BJ (cell line): ENCODE data around the gene GATA5. TPM values are rescaled to one million over a fixed set of nuclear protein-coding genes. Genes with fewer than 3 reads are reported as not detected.

Source experiments
- CTCF ChIA-PET: fragments of 350-600 bp; formaldehyde crosslinking; extraction: SDS; loops from one replicate; lab custom pipeline; 2021; ENCODE audit warnings: antibody characterized with exemption, inconsistent platforms; lab: Yijun Ruan, JAX
- POLR2A ChIA-PET: fragments of 300-600 bp; sonication (Branson Sonifier 250); formaldehyde crosslinking; extraction: SDS; loops from one replicate; lab custom pipeline; 2021; ENCODE audit warnings: antibody characterized with exemption; lab: Charles Lee
- DNase-seq: peaks from one replicate; pipeline ENCODE4 v3.0.0-alpha.2; 2011; ENCODE audit warnings: low read depth
- H3K27me3 ChIP-seq: 2 replicates; pipeline ENCODE4 v1.6.0; 2011; ENCODE audit warnings: low read length; ENCODE audit not compliant: control insufficient read depth, insufficient read depth
- H3K36me3 ChIP-seq: 2 replicates; pipeline ENCODE4 v1.5.1; 2011; ENCODE audit warnings: low read length; ENCODE audit not compliant: control insufficient read depth, insufficient read depth
- H3K4me3 ChIP-seq: 2 replicates; pipeline ENCODE4 v1.5.1; 2011; ENCODE audit warnings: low read depth, mild to moderate bottlenecking, control low read depth, low read length
- CTCF ChIP-seq: IDR thresholded peaks from 2 replicates; pipeline ENCODE4 v1.5.1; 2011; ENCODE audit warnings: low read depth, mild to moderate bottlenecking, control low read depth, inconsistent platforms, low read length, moderate library complexity; ENCODE audit not compliant: insufficient read depth
- polyA plus RNA-seq: library from polyadenylated mRNA; depleted of rRNA; stranded (reverse); fragments of >200 nt; gene quantifications from 2 replicates; pipeline ENCODE4 v1.2.3, GENCODE V29; 2011

Gene GATA5
- polyA plus RNA-seq, 1 experiment, result not detected

- TF ChIP-seq CTCF, result no peak
- CTCF ChIA-PET, result no interaction called here
- Histone ChIP-seq H3K27me3 (peaks cover 4% of the 10 kb centered on the region), H3K36me3 (no peaks in the 10 kb centered on the region), H3K4me3 (no peak overlapping the region)
- POLR2A ChIA-PET, result no interaction called here
- DNase-seq, result no peak
These were observed 18.7 kb downstream of the GATA5 start for GRCh38 chr20:62457098-62457497.

- no peak for TF ChIP-seq CTCF
- POLR2A ChIA-PET, result no interaction called here
- DNase-seq, result no peak
- CTCF ChIA-PET, result no interaction called here
- no peaks in the 10 kb centered on the region for H3K36me3 ChIP-seq
- peaks cover 4% of the 10 kb centered on the region for H3K27me3 ChIP-seq
- H3K4me3 ChIP-seq, result no peak overlapping the region
These were observed 19.9 kb downstream of the GATA5 start for GRCh38 chr20:62455929-62456328.

GRCh38 chr20:62454904-62455636, 20.7 kb downstream of the GATA5 start:
- ChIA-PET POLR2A (no interaction called here), CTCF (no interaction called here)
- H3K36me3 ChIP-seq, result no peaks in the 10 kb centered on the region
- DNase-seq, result no peak
- TF ChIP-seq CTCF, result no peak
- H3K27me3 ChIP-seq, result peaks cover 4% of the 10 kb centered on the region
- no peak overlapping the region for H3K4me3 ChIP-seq

GRCh38 chr20:62453186-62453808, 22.5 kb downstream of the GATA5 start:
- TF ChIP-seq CTCF, result no peak
- Histone ChIP-seq H3K4me3 (no peak overlapping the region), H3K36me3 (no peaks in the 10 kb centered on the region), H3K27me3 (peaks cover 4% of the 10 kb centered on the region)
- no peak for DNase-seq
- ChIA-PET POLR2A (no interaction called here), CTCF (no interaction called here)

- no peak for DNase-seq
- Histone ChIP-seq H3K36me3 (no peaks in the 10 kb centered on the region), H3K27me3 (peaks cover 4% of the 10 kb centered on the region), H3K4me3 (no peak overlapping the region)
- CTCF ChIA-PET, result no interaction called here
- POLR2A ChIA-PET, result no interaction called here
- no peak for TF ChIP-seq CTCF
These were observed 23.2 kb downstream of the GATA5 start for GRCh38 chr20:62452475-62453095.
